Adrenal gland (tissue), 12 donors: ENCODE results near the gene BMP6. TPM values are rescaled to one million over a fixed set of nuclear protein-coding genes. Genes with fewer than 3 reads are reported as not detected.

Experiments
- DNase-seq, 7 donors: peaks; one replicate each; pipeline ENCODE4 v3.0.0-alpha.2; 2019 to 2020
- H3K27ac ChIP-seq, 5 donors: fragments of 200-600 bp; sonication (generic) in 4 of 5; 1 replicate in 3 of 5; 2 replicates in 2 of 5; pipeline versions ENCODE4 v1.5.1 to v1.8.0; 2016 to 2020; ENCODE audit warnings: mild to moderate bottlenecking in 1 of 5
- H3K27me3 ChIP-seq: fragments of 200-600 bp; 2 replicates; pipeline ENCODE4 v1.8.0; 2021
- H3K36me3 ChIP-seq, 2 donors: fragments of 200-600 bp; replicated peaks in 1 of 2; 1 replicate in 1 of 2; 2 replicates in 1 of 2; pipeline versions ENCODE4 v1.5.1 to v1.8.0; 2018 to 2022
- H3K4me1 ChIP-seq, 2 donors: fragments of 200-600 bp; replicated peaks in 1 of 2; 1 replicate in 1 of 2; 2 replicates in 1 of 2; pipeline versions ENCODE4 v1.5.1 to v1.8.0; 2018 to 2021
- H3K4me3 ChIP-seq, 4 donors: fragments of 200-600 bp; sonication (generic) in 3 of 4; one replicate each; pipeline ENCODE4 v1.5.1; 2016 to 2018
- H3K9me3 ChIP-seq, 3 donors: fragments of 200-600 bp; sonication (generic) in 1 of 3; replicated peaks in 1 of 3; 1 replicate in 2 of 3; 2 replicates in 1 of 3; pipeline versions ENCODE4 v1.5.1 to v1.8.0; 2016 to 2021
- CTCF ChIP-seq, 6 experiments: fragments of 450-650 bp in 4 of 6; fragments of 200-600 bp in 2 of 6; sonication (generic) in 1 of 6; IDR thresholded peaks; 1 replicate in 5 of 6; 2 replicates in 1 of 6; pipeline versions ENCODE4 v1.5.1 to v1.8.0; 2016 to 2021; ENCODE audit warnings: antibody characterized with exemption in 6 of 6, mild to moderate bottlenecking in 2 of 6, moderate library complexity in 1 of 6
- POLR2A ChIP-seq, 2 donors: fragments of 450-650 bp; IDR thresholded peaks; one replicate each; pipeline ENCODE4 v1.6.1; 2017; ENCODE audit warnings: antibody characterized with exemption in 2 of 2, mild to moderate bottlenecking in 2 of 2, moderate library complexity in 1 of 2
- WGBS, 4 donors: extraction: QIAGEN DNeasy Blood & Tissue Kit in 2 of 4; methylation state at CpG; one replicate each; pipeline versions ENCODE4 v1.1.5 to v1.1.7; 2013 to 2017; 5-methylcytosine and 5-hydroxymethylcytosine counted together
- intact Hi-C, 2 donors: fragments of 100-400 bp; cut with DNase I; formaldehyde crosslinking; loops; one replicate each; pipeline versions ENCODE4 v1.14.1 to v1.15.0; 2022 to 2023
- polyA plus RNA-seq, 3 donors: library from polyadenylated mRNA; stranded (reverse); fragments of 200-250 nt in 2 of 3; fragments of 350-450 nt in 1 of 3; fragmentation: Illumina TruSeq in 1 of 3; extraction: RNeasy Lipid Tissue Mini Kit (QIAGEN cat#74804) in 1 of 3; gene quantifications; one replicate each; pipeline ENCODE4 v1.2.3, GENCODE V29; 2013 to 2014
- total RNA-seq, 9 donors: library from RNA; depleted of rRNA in 4 of 9; stranded (reverse); fragments of >200 nt in 4 of 9; fragments of 120-200 nt in 1 of 9; fragmentation: NEBNext Ultra II Directional in 1 of 9; extraction: Animal tissue kit (Norgen Biotek cat#: 25700) in 1 of 9; gene quantifications; one replicate each; pipeline versions ENCODE4 v1.1.0 to v1.2.4, GENCODE V29; 2013 to 2023
- donor health status: healthy with polysubstance abuse.
- donor health status: Bipolar disorder and iron deficiency.
- donor health status: DM: yes; HTN: yes; CAD: no.
- donor health status: DM: no; HTN: no; CAD: no.
- donor health status: DM: no; HTN: no; CAD: no.
- donor health status: DM: yes; HTN: yes; CAD: no.

BMP6 gene
- total and polyA plus RNA-seq, 12 donors = 1.4 to 17.0 (median 4.2) TPM

GRCh38 chr6:7745942-7746341, 20.0 kb downstream of the BMP6 start:
- intact Hi-C loops = no loop called here
- Histone ChIP-seq H3K4me1 (no peaks in the 10 kb centered on the region), H3K36me3 (no peaks in the 10 kb centered on the region), H3K4me3 (no peak overlapping the region), H3K27ac (no peak overlapping the region), H3K27me3 (no peaks in the 10 kb centered on the region), H3K9me3 (no peaks in the 10 kb centered on the region)
- 89 to 95% (median 93%) methylated on average over 10 of the region's 10 CpGs for WGBS, 4 donors
- TF ChIP-seq POLR2A (IDR thresholded peaks at IDR 0.05) (no peak), CTCF (IDR thresholded peaks at IDR 0.05) (no peak)
- DNase-seq = no peak

GRCh38 chr6:7747016-7747415, 21.1 kb downstream of the BMP6 start:
- 89 to 96% (median 93%) methylated on average over 10 of the region's 10 CpGs for WGBS, 4 donors
- intact Hi-C loops = no loop called here
- no peak for DNase-seq
- Histone ChIP-seq H3K36me3 (no peaks in the 10 kb centered on the region), H3K27me3 (no peaks in the 10 kb centered on the region), H3K27ac (no peak overlapping the region), H3K9me3 (no peaks in the 10 kb centered on the region), H3K4me1 (no peaks in the 10 kb centered on the region), H3K4me3 (no peak overlapping the region)
- TF ChIP-seq CTCF (IDR thresholded peaks at IDR 0.05) (no peak), POLR2A (IDR thresholded peaks at IDR 0.05) (no peak)

- Histone ChIP-seq H3K4me1 (no peaks in the 10 kb centered on the region), H3K4me3 (no peak overlapping the region), H3K36me3 (no peaks in the 10 kb centered on the region), H3K27me3 (no peaks in the 10 kb centered on the region), H3K27ac (no peak overlapping the region), H3K9me3 (no peaks in the 10 kb centered on the region)
- no peak for DNase-seq
- 84 to 97% (median 93%) methylated on average over 5 of the region's 5 CpGs for WGBS, 4 donors
- intact Hi-C loops = no loop called here
- no peak for TF ChIP-seq POLR2A (IDR thresholded peaks at IDR 0.05)
These were observed 21.5 kb downstream of the BMP6 start for GRCh38 chr6:7747433-7747832.

- Histone ChIP-seq H3K9me3 (no peaks in the 10 kb centered on the region), H3K4me1 (no peaks in the 10 kb centered on the region), H3K36me3 (no peaks in the 10 kb centered on the region), H3K27ac (no peak overlapping the region), H3K4me3 (no peak overlapping the region), H3K27me3 (no peaks in the 10 kb centered on the region)
- intact Hi-C loops = no loop called here
- TF ChIP-seq POLR2A (IDR thresholded peaks at IDR 0.05) = no peak
- TF ChIP-seq CTCF (IDR thresholded peaks at IDR 0.05) = no peak
- no peak for DNase-seq
- 95 to 98% (median 95%) methylated on average over 2 of the region's 2 CpGs for WGBS, 4 donors
These were observed 22.1 kb downstream of the BMP6 start for GRCh38 chr6:7747901-7748504.

- WGBS, 4 donors = 80 to 89% (median 86%) methylated on average over 2 to 4 of the region's 4 CpGs
- Histone ChIP-seq H3K9me3 (no peaks in the 10 kb centered on the region), H3K4me1 (no peaks in the 10 kb centered on the region), H3K4me3 (no peak overlapping the region), H3K36me3 (no peaks in the 10 kb centered on the region), H3K27me3 (no peaks in the 10 kb centered on the region), H3K27ac (no peak overlapping the region)
- intact Hi-C loops = no loop called here
- TF ChIP-seq POLR2A (IDR thresholded peaks at IDR 0.05) (no peak), CTCF (IDR thresholded peaks at IDR 0.05) (no peak)
- no peak for DNase-seq
These were observed 23.6 kb downstream of the BMP6 start for GRCh38 chr6:7749478-7749877.
